AML-193 (cell line): Measurements from ENCODE around the gene POLR1A.

Experiments
- DNase-seq, 2 experiments: peaks; one replicate each; lab custom pipeline; 2025; lab: John Stamatoyannopoulos, UW

POLR1A gene

DNA sequence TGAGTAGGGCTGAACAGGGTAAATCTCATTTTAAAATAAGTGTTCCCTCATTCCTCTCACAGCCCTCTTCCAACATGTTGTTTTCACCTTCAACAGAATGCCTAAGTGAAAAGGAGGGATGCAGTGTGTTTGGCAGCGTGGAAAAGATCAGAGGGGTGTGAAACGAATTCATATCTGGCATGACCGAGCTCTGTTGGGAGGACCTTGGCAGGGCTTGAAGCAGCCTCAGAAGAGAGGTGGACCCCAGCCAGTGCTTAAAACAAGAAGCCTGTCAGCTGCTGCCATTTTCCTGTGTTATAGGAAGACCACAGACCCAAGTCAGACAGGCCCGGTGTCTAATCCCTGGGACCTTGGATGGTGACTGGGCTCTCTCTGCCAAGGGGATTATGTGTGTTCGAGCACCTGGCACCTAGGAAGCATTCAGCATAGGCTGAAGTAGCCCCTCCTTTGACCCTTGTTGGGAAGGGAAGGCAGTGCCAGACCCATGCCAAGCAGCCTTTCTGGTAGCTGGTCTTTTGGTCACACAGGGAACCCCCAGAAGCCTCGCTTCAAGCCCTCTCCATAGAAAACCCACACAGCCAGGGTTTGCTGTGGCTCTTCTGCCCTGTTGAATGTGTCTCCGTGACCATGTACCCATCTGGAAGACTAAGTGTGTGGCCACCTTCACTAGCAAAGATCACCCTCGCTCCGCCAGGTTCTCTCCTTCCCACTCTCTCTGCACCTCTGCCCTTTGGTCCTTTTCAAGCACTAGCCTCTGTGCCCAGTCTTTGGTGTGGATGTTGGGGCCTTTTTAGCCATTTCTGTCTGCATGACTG, 129.4 kb downstream of the POLR1A start:
- no peak for DNase-seq

DNA sequence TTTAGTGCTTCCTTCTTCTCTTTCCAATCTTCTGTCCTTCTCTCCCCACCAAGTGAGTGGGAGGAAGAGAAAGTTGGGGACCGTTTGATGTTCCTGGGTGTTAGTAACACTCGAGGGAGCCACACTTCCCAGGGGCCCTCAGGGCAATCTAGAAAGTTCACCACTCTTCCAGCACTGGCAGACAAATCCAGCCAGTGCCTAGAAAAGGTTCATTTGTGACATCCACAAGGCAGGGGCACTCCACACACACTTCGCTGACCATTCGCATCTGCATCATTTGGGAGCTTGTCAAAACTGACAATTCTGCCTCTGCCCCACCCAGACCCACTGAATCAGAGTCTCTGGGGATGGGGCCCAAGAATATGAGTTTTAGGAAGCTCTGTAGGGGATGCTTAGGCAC, 130.1 kb downstream of the POLR1A start:
- no peak for DNase-seq

- no peak for DNase-seq
These were observed 131.3 kb downstream of the POLR1A start for GRCh38 chr2:85974390-85974789.

DNA sequence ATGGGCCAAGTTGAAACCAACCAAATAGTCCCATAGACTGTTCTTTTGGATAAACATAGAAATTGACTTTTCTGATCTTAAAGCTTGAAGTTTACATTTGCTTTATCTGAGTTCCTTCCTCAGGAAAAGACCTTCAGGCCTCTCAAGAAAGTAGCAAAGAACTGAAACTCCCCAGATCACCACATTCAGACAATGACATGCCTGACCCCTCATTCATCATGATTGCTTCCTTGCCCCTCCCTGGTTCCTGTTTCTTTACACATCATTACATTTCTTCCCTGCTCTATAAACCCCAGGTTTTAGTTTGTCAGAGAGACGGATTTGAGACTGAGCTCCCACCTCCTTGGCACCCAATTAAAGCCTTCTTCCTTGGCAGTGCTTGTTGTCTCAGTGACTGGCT, 133.3 kb downstream of the POLR1A start:
- DNase-seq: no peak

DNA sequence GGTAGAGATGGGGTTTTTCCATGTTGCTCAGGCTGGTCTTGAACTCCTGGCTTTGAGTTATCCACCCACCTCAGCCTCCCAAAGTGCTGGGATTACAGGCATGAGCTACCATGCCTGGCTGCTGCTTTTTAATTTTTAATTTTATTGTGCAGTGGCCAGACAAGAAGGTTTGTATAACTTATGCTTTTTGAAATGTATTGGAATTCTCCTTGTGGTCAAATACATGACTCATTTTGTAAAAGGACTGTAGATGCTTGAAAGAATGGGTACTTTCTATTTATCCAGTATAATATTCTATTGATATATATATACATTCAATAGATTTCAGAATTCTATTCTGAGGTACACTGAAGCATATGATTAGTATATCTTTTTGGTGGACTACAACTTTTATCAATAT, 134.3 kb downstream of the POLR1A start:
- no peak for DNase-seq
